Suprapubic skin (tissue), 4 donors: Measurements from ENCODE around the gene TFPI.

ENCODE experiments used
- CTCF ChIP-seq, 2 donors: fragments of 200-600 bp in 1 of 2; fragments of 450-650 bp in 1 of 2; sonication (generic) in 1 of 2; IDR thresholded peaks; one replicate each; pipeline ENCODE4 v1.5.1; 2016 to 2019; ENCODE audit warnings: antibody characterized with exemption in 2 of 2, mild to moderate bottlenecking in 1 of 2, moderate library complexity in 1 of 2
- POLR2A ChIP-seq, 2 donors: fragments of 450-650 bp; IDR thresholded peaks; one replicate each; pipeline ENCODE4 v1.6.1; 2017; ENCODE audit warnings: antibody characterized with exemption in 2 of 2, mild to moderate bottlenecking in 2 of 2, moderate library complexity in 2 of 2
- POLR2AphosphoS5 ChIP-seq, 3 donors: sonication (generic); formaldehyde crosslinking; IDR thresholded peaks; one replicate each; pipeline ENCODE4 v1.6.1; 2017; ENCODE audit warnings: antibody characterized with exemption in 3 of 3

GRCh38 chr2:187554011-187554703 is at the start of gene TFPI:
- TF ChIP-seq CTCF (IDR thresholded peaks at IDR 0.05) (no peak), POLR2A (IDR thresholded peaks at IDR 0.05) (no peak), POLR2AphosphoS5 (IDR thresholded peaks at IDR 0.05) (no peak)
